Left ventricle myocardium inferior (tissue), 1 donor: ENCODE results near the gene C5orf22. TPM values are rescaled to one million over a fixed set of nuclear protein-coding genes. Genes with fewer than 3 reads are reported as not detected.
"Not testable (repeated sequence)": the region's sequence is repeated elsewhere in the genome, so short reads cannot be mapped to it uniquely, and the experiment has no call there.

Experiments
- DNase-seq: peaks from one replicate; pipeline ENCODE4 v3.0.0-alpha.2; 2020
- H3K27ac ChIP-seq: fragments of 200-600 bp; replicated peaks from 2 replicates; pipeline ENCODE4 v1.8.0; 2021
- H3K27me3 ChIP-seq: fragments of 200-600 bp; 2 replicates; pipeline ENCODE4 v1.8.0; 2021; ENCODE audit warnings: low read depth
- H3K36me3 ChIP-seq: fragments of 200-600 bp; 2 replicates; pipeline ENCODE4 v1.8.0; 2021
- H3K4me1 ChIP-seq: fragments of 200-600 bp; 2 replicates; pipeline ENCODE4 v1.8.0; 2021
- H3K4me3 ChIP-seq: fragments of 200-600 bp; 2 replicates; pipeline ENCODE4 v1.8.0; 2021; ENCODE audit warnings: mild to moderate bottlenecking, moderate library complexity
- H3K9me3 ChIP-seq: fragments of 200-600 bp; replicated peaks from 2 replicates; pipeline ENCODE4 v1.8.0; 2021
- CTCF ChIP-seq: fragments of 200-600 bp; IDR thresholded peaks from 2 replicates; pipeline ENCODE4 v1.8.0; 2021; ENCODE audit warnings: antibody characterized with exemption, mild to moderate bottlenecking, borderline replicate concordance
- intact Hi-C: fragments of 100-400 bp; cut with micrococcal nuclease; formaldehyde crosslinking; loops from one replicate; pipeline ENCODE4 v1.11.0; 2022
- total RNA-seq: library from RNA; stranded (reverse); fragmentation: NEBNext Ultra II Directional; extraction: Animal tissue kit (Norgen Biotek cat#: 25700); gene quantifications from one replicate; pipeline ENCODE4 v1.2.1, GENCODE V29; 2021
- donor health status: DM: no; HTN: yes; CAD: no; lungs with severe emphysema.

Gene C5orf22
- total RNA-seq, 1 donor from 2014 or later: 25.8 TPM

- Histone ChIP-seq H3K36me3 (peaks cover 69% of the 10 kb centered on the region), H3K4me1 (no peaks in the 10 kb centered on the region), H3K4me3 (no peak overlapping the region), H3K9me3 (no peaks in the 10 kb centered on the region), H3K27me3 (no peaks in the 10 kb centered on the region), H3K27ac (no peak overlapping the region)
- intact Hi-C loops: no loop called here
- no peak for DNase-seq
- TF ChIP-seq CTCF: no peak
These were observed 21.8 kb downstream of the C5orf22 start for GRCh38 chr5:31553863-31554262.

GRCh38 chr5:31554552-31554951 lies 22.5 kb downstream of the C5orf22 start:
- Histone ChIP-seq H3K36me3 (peaks cover 62% of the 10 kb centered on the region), H3K4me3 (no peak overlapping the region), H3K27ac (no peak overlapping the region), H3K9me3 (no peaks in the 10 kb centered on the region), H3K4me1 (no peaks in the 10 kb centered on the region), H3K27me3 (no peaks in the 10 kb centered on the region)
- no peak for DNase-seq
- TF ChIP-seq CTCF: no peak
- intact Hi-C loops: no loop called here

GRCh38 chr5:31556461-31556860 lies 24.4 kb downstream of the C5orf22 start:
- H3K4me1 ChIP-seq: no peaks in the 10 kb centered on the region
- no peak overlapping the region for H3K4me3 ChIP-seq
- peaks cover 55% of the 10 kb centered on the region for H3K36me3 ChIP-seq

GRCh38 chr5:31559942-31560341 lies 27.8 kb downstream of the C5orf22 start:
- Histone ChIP-seq H3K4me1 (peaks cover 19% of the 10 kb centered on the region), H3K27ac (no peak overlapping the region), H3K9me3 (no peaks in the 10 kb centered on the region), H3K36me3 (peaks cover 21% of the 10 kb centered on the region), H3K4me3 (no peak overlapping the region), H3K27me3 (no peaks in the 10 kb centered on the region)
- TF ChIP-seq CTCF: no peak
- intact Hi-C loops: no loop called here
- DNase-seq: no peak

More at GRCh38 chr5:31556461-31556860, 24.4 kb downstream of the C5orf22 start:
- H3K9me3 ChIP-seq: no peaks in the 10 kb centered on the region
- H3K27ac ChIP-seq: no peak overlapping the region
- TF ChIP-seq CTCF: no peak
- no peak for DNase-seq
- H3K27me3 ChIP-seq: no peaks in the 10 kb centered on the region
- intact Hi-C loops: no loop called here

GRCh38 chr5:31561946-31562345 lies 29.8 kb downstream of the C5orf22 start:
- no peaks in the 10 kb centered on the region for H3K9me3 ChIP-seq
- no peak overlapping the region for H3K27ac ChIP-seq
- H3K4me1 ChIP-seq: peaks cover 19% of the 10 kb centered on the region
- H3K4me3 ChIP-seq: no peak overlapping the region
- intact Hi-C loops: no loop called here
- peaks cover 4% of the 10 kb centered on the region for H3K36me3 ChIP-seq
- no peak for TF ChIP-seq CTCF
- DNase-seq: no peak
- no peaks in the 10 kb centered on the region for H3K27me3 ChIP-seq

GRCh38 chr5:31563216-31563615 lies 31.1 kb downstream of the C5orf22 start:
- TF ChIP-seq CTCF: no peak
- H3K4me3 ChIP-seq: no peak overlapping the region
- H3K27ac ChIP-seq: no peak overlapping the region
- H3K27me3 ChIP-seq: no peaks in the 10 kb centered on the region
- peaks cover 19% of the 10 kb centered on the region for H3K4me1 ChIP-seq
- H3K36me3 ChIP-seq: no peaks in the 10 kb centered on the region
- H3K9me3 ChIP-seq: no peaks in the 10 kb centered on the region
- intact Hi-C loops: no loop called here
- no peak for DNase-seq

- intact Hi-C loops, H3K27ac ChIP-seq, DNase-seq, H3K27me3 ChIP-seq, H3K4me3 ChIP-seq, H3K9me3 ChIP-seq, H3K36me3 ChIP-seq: not testable (repeated sequence)
- H3K4me1 ChIP-seq: peaks cover 19% of the 10 kb centered on the region
These were observed 34.3 kb downstream of the C5orf22 start for GRCh38 chr5:31566362-31566761.
